ENCODE data around the gene AUTS2.

The AUTS2 gene

DNA sequence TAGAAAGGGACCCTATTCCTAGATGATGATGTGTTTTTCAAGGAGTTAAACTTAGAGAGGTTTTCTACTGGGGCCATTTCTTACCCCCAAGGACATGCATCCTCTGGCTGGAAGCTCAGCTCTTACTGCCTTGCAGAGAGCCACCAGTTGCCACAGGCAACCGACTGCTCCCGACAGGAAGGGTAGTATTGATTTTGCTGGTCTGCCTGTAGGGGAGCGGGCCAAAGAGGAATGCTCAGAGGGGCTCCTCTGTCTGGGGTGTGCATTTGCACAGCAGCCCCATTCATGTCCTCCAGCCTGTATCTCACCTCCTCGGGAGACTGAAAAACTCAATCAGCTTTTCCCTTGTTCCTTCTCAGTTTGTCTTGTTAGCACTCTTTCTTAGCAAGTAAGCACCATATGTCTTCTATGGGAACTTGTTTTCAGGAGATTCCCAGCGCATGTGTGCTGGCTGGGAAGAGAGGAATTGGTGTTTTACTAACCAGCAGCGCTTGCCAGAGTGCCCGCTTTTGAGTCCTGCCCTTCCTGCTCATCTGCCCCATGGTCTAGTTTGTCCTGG lies 794.7 kb downstream of the AUTS2 start:
- no peak for DNase-seq

GRCh38 chr7:70393956-70394355 lies 795.7 kb downstream of the AUTS2 start:
- DNase-seq, result no peak

DNA sequence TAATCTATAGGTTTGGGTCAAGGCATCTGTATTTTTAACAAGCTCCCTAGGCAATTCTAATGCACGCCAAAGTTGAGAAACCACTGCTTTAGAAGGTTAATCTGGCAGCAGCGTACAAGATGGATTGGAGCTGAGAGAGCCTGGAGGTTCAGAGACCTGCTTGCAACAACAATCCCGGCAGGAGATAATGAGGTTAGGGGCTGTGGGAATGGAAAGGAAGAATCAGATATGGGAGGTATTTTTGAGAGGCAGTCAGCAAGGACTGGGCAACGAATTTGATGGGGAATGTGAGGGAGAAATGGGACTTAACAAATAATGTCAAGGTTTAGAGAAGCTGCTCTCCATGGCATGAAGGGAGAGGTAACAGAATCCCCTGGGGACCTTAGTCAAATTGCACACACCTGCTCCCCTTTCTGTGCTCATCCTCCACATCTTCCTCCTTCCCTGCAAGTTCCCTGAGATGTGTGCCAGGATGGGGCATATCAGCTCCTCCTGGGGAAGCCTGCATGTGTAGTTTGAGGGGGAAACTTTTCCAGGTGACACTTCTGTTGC lies 802.6 kb downstream of the AUTS2 start:
- no peak for DNase-seq

DNA sequence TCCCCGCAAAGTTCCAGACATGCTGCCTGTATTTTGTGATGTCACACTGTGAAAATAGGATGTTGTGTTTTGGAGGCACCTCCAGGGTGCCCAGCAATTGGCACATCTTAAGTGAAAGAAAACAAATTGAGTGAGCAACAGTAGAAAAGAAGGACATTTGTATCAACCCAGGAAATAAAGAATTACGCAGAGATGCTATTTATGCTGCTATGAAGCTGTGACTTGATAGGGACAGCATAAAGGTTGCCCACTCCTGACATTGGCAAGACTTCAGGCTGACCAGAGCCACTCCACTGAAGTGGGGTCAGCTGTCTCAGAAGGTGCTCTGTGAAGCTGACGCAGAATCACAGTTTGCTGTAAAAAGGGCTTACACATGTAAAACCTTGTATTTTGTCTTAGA lies 803.8 kb downstream of the AUTS2 start:
- DNase-seq, result no peak

- no peak for DNase-seq
Observed at GRCh38 chr7:70405241-70405640, 807.0 kb downstream of the AUTS2 start.

DNA sequence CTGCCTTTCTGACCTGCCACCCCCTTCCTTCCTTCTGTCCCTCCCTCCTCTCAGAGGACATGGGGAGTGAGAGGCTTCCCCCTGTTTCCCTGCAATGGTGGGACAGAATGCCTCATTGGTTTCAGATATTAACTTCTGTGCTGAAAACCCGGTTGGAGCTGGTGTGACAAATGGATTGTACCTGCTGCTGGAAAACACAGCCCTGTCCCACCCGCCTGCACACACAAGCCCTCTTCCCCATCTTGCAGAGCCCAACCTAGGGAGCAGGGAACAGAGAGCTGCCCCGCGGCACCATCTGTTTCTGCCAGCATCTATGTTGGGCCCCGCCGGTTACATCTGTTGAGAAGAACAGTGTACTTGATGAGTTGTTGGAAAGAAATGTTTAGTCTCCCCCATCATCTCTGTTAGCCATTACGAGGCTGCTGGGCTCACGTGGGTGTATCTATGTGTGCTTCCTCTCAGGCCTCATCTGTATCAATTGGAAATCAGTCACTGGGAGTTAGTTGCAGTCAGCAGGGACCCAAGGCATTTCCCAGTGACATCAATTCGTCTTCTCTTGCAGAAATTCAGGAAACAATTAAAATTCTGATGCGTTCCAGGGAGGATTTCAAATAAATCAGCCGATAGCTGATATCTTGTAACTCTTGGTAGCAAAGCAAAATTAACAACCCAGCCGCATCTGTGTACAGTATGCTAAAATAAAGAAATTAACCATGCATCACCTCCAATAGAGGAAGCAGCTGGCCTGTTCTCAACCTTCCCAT lies 808.1 kb downstream of the AUTS2 start:
- DNase-seq, result no peak

DNA sequence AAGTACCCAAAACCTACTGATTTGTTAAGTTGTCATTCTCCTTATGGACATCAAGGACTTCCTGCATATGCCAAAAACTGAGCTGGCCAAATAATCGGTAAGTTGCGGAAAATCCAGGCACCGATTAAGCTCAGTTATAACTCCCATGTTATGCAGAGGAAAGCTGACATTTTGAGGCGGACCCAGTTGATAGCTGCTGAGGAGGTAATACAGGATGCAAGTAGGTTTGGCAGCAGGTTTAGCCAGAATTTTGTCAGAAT lies 808.6 kb downstream of the AUTS2 start:
- DNase-seq, result no peak

GRCh38 chr7:70408477-70408876 lies 810.2 kb downstream of the AUTS2 start:
- no peak for DNase-seq

DNA sequence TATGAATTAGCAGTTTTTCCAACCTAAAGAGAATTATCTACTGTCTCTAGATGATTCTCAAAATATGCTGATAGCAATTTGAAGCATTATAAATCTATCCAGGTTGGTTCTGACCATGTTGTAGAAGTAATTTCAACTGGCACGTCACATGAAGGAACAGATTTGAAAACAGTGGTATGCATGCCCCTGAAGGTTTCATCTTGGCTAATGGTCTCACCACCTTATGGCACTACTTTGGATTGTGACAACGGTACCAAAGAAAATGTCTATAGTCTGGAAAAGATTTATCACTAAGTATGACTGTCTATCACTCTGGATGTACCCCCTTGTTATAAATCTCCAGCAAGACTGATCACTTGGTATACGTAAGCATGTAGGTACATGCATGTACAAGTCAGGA lies 810.6 kb downstream of the AUTS2 start:
- DNase-seq, result no peak

DNA sequence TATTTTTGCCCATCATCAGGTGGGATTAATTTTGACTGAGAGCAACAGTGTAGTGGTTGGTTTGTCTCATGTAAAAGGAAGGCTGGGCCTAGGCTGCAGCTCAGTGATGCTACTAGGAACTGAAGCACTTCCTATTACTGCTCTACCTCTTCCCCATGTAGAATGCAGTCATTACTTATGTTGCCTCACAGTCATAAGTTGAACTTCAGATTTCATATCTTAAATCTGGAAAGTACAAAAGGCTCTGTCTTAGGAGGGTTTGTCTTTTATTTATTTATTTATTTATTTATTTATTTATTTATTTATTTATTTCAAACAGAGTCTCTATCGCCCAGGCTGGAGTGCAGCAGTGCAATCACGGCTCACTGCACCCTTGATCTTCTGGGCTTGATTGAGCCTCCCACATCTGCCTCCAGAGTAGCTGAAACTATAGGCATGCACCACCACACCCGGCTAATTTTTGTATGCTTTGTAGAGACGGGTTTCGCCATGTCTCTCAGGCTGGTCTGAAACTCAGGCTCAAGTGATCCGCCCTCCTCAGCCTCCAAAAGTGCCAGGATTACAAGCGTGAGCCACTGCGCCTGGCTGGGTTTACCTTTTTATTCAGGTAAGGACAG lies 812.0 kb downstream of the AUTS2 start:
- DNase-seq, result peak in 2 of 4 experiments; percentile 2 to 11

GRCh38 chr7:70414368-70414767 lies 816.1 kb downstream of the AUTS2 start:
- DNase-seq, result no peak

GRCh38 chr7:70415179-70415972 lies 817.1 kb downstream of the AUTS2 start:
- peak in 2 of 4 experiments; percentile 2 to 4 for DNase-seq

GRCh38 chr7:70416347-70416985 lies 818.2 kb downstream of the AUTS2 start:
- DNase-seq, result no peak

DNA sequence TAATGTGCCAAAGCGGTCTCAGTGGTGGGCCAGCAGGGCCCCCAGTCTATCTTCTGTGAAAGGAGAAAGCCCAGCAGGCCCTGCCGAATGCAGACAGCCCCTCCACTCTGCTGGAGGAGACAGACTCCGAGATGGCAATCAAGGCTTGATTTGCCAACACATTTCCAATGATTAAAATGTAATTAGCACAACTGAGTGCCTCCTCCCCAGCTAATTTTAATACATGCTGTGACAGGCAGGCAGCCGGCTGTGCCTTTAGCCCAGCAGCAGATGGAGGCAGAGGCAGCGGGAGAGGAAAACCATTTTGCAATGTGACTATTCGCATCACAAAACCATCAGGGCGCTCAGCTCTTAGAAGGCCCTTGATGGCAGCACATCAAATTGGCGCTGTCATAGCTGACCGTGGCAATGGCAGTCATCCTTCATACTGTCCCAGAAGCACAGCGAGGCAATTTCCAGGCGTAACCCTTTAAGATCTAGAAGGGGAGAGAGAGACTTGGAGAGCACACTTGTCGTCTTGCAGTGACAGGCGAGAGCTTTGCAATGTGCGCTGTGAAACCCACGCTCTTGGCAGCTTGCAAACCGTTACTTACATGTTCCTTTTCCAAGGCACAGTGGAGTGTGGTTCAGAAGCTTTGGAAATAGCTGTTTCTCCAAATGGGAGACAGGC lies 818.8 kb downstream of the AUTS2 start:
- no peak for DNase-seq

- no peak for DNase-seq
Observed at GRCh38 chr7:70419526-70420380, 821.5 kb downstream of the AUTS2 start.

GRCh38 chr7:70420381-70420662 lies 822.0 kb downstream of the AUTS2 start:
- no peak for DNase-seq

GRCh38 chr7:70421319-70421718 lies 823.0 kb downstream of the AUTS2 start:
- no peak for DNase-seq

DNA sequence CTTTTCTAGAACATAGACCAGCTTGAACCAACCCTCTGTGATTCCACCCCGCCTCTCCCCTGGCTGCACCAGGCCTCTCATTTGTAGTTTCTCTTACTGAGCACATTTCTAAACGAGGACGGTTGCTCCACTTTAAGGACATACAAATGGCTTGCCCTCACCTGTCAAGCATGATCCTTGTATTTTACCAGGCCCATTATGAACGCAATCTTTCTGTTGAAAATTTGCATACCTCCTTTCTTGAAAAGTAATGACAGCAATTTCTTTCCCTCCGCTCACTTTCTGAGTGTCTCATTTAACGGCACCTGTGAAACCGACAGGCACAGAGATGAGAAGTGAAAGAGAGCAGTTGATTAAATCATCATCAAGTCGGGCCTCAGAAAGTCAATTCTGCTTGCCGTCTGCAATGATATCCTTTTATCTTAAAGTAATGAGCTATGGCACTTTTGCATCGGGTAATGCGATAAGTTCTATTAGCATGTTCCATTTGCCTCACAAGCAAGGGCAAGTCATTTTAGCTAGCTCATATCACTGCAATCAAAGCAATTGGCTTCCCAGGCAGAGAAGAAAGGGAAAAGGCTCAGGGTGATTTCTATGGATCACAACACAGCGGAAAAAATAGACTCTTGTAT lies 828.1 kb downstream of the AUTS2 start:
- no peak for DNase-seq

GRCh38 chr7:70432567-70433001 lies 834.3 kb downstream of the AUTS2 start:
- DNase-seq, result no peak

- no peak for DNase-seq
Observed at GRCh38 chr7:70434376-70434775, 836.1 kb downstream of the AUTS2 start.

GRCh38 chr7:70434821-70435220 lies 836.5 kb downstream of the AUTS2 start:
- no peak for DNase-seq
